AG08396 (cell line): ENCODE measurements around the gene RASGRF2.

Source experiments
- DNase-seq: peaks from one replicate; pipeline ENCODE4 v3.0.0; 2012; ENCODE audit warnings: low spot score, mixed read lengths

The RASGRF2 gene

GRCh38 chr5:81209386-81209785 lies 249.2 kb downstream of the RASGRF2 start:
- DNase-seq, result no peak

DNA sequence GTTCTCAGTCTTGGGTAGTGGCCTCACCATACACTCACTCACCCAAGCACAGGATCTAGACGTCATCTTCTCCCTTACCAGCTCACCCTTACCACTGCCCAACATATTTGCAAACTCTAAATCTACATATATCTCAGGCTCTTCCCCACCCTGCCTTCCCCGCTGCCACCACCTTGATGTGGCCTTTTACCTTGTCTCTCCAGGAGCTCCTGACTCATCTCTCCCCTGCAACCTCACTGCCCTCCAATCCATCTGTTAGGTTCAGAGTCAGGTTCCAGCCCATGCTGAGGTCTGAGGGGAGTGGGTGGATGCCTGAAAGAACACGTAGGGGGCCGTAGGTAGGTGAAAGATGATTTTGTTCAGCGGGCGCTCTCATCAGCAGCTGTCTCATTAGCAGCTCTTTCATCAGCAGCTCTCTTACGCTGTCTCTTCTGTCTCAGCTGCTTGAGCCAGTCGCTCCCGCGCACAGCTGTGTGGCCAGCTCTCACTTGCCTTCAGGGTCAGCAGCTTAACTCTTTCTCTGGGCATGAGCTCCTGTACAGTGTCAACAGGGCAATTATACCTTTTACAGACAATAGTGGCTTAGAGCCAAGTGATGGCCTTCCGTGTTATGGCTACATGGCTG lies 249.8 kb downstream of the RASGRF2 start:
- no peak for DNase-seq

- DNase-seq, result no peak
Measured at GRCh38 chr5:81212211-81212751, 252.1 kb downstream of the RASGRF2 start.

- no peak for DNase-seq
Measured at GRCh38 chr5:81213070-81213469, 252.9 kb downstream of the RASGRF2 start.

GRCh38 chr5:81214848-81215247 lies 254.7 kb downstream of the RASGRF2 start:
- no peak for DNase-seq

GRCh38 chr5:81216152-81216551 lies 256.0 kb downstream of the RASGRF2 start:
- DNase-seq, result no peak

GRCh38 chr5:81219389-81219788 lies 259.2 kb downstream of the RASGRF2 start:
- DNase-seq, result no peak

DNA sequence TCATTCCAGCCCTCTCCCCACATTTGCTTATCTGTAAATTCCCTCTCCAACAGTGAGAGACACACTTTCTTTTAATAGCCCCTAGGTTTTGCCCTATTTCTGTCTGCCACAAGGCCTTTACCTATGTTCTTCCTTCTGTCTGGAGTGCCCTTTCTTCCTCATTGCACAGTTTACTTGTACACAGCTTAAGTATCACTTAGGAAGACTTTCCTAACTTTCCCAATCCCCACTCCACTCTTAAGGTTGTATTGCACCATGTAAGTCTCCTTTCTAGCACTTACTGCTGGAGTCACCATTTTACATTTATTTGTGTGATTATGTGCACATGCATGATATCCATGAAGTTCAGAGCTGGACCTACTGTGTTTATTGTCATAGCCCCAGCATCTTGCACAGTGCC lies 262.1 kb downstream of the RASGRF2 start:
- DNase-seq, result no peak

GRCh38 chr5:81225463-81225862 lies 265.3 kb downstream of the RASGRF2 start:
- DNase-seq, result no peak

- DNase-seq, result no peak
Measured at GRCh38 chr5:81226286-81226685, 266.1 kb downstream of the RASGRF2 start.

DNA sequence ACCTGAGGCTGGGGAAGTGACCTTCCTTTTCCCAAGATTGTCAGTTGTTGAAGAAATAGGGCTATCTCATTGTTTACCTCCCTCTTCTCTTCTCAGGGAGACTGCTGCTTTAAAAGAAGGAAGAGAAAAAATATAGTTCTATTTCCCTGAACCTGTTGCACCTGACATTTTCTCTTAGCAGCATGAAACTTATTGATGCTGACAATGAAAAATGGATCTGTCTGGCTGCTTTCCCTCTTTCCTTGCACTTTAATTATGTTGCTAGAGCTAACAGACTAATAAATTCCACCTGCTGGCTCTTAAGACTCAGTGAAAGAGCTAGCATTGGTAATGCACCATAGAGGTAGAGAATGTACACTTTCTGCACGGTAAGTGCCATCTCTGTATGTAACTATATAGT lies 266.8 kb downstream of the RASGRF2 start:
- no peak for DNase-seq

GRCh38 chr5:81228084-81228483 lies 267.9 kb downstream of the RASGRF2 start:
- no peak for DNase-seq

- no peak for DNase-seq
Measured at GRCh38 chr5:81230416-81230815, 270.3 kb downstream of the RASGRF2 start.

- DNase-seq, result peak; percentile 81
Measured at GRCh38 chr5:81232464-81233079, 272.4 kb downstream of the RASGRF2 start.

- DNase-seq, result peak; percentile 59
Measured at GRCh38 chr5:81233080-81233634, 273.0 kb downstream of the RASGRF2 start, which contains the start of gene CKMT2. TSS of gene CKMT2 (plus strand) at chr5:81233322. CDS start at chr5:81251133, 17,811 bp downstream.

DNA sequence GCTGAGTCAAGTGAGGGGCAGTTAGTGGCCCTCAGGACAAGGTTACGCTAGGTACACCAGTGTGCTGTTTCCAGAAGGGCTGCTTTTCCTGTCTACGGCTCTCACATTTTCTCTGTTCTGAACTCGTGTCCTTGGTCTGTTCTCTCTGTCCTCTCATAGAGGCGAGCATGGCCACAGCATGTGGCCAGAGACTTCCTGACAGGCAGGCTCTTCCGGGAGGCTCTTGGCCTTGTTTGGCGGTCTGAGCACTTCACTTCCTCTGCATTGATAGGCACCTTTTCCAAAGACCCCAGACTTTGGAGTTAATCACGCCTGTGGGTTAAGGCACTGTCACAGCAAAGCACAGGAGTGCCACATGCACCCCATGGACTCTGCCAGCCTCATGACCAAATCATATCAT lies 274.1 kb downstream of the RASGRF2 start:
- DNase-seq, result no peak

GRCh38 chr5:81234801-81235200 lies 274.6 kb downstream of the RASGRF2 start:
- DNase-seq, result no peak

DNA sequence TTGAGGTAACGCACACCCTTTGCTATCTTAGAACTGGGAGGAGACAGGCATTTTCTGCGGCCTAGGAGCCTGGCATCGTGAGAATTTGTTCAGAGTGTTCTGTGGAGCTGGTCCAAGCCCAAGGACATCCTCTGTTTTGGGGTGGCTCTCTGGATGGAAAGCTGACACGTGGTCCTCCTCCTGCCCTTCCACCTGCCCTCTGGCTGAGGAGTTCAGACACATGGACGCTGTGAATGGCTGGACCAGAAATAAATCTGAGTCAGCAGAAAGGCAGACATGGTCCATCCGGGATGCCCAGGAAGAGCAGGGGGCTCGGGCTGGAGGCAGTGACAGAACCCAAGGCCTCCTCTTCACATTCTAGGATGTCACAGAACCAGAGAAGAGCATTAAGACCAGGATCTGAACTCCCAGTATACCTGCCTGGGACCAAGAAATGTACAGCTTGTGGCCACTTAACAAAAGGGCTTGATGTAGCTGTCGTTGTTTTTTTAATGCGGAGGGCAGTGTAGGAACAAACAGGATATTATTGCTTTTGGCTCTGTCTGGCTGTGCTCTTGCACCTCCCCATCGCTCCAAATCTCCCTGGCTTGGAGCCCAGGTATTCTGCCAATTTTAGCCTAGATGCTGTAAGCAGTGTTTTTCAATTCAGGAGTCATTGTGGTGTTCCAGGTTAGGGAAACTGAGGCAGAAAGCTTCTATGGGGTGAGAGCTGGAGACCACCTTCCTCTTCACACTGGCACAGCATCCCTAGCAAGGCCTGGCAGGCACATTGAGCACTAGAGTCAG lies 275.3 kb downstream of the RASGRF2 start:
- DNase-seq, result no peak

DNA sequence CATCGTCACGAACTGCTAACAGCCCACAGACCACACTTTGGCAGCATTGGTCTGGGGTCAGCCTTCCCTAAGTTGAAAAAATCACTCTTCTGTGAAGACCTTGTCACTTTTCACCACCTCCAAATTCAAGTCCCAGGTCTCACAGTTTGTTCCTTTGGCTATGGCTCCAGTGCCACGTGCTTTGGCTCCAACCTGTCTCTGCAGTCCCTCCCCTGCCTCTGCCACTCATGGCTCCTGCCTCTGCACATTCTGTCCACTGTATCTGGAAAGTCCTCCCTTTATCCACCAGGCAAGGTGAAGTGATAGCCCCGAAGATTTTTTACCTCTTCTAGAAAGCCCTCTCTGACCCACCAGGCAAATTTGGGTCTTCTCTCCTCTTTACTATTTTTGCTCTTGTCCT lies 278.3 kb downstream of the RASGRF2 start:
- DNase-seq, result no peak

- DNase-seq, result no peak
Measured at GRCh38 chr5:81239613-81240012, 279.4 kb downstream of the RASGRF2 start.

DNA sequence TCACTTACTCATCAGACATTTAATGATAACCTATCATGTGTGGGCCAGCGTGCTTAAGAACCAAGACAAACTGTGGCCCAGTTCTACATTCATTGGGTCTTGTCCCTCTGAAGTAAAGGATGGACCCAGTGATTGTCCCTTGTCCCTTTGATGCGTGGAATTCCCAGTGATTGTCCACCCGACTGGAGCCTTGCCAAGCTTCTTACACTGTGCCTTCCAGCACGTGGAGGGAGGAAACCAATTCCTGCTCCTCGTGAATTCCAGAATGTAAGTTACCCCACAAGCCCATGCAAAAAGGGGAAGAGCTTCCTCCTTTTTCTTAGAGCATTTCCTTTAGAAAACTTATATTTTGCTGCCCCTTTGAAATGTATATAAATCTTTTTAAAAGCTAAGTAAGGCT lies 280.8 kb downstream of the RASGRF2 start:
- DNase-seq, result no peak

DNA sequence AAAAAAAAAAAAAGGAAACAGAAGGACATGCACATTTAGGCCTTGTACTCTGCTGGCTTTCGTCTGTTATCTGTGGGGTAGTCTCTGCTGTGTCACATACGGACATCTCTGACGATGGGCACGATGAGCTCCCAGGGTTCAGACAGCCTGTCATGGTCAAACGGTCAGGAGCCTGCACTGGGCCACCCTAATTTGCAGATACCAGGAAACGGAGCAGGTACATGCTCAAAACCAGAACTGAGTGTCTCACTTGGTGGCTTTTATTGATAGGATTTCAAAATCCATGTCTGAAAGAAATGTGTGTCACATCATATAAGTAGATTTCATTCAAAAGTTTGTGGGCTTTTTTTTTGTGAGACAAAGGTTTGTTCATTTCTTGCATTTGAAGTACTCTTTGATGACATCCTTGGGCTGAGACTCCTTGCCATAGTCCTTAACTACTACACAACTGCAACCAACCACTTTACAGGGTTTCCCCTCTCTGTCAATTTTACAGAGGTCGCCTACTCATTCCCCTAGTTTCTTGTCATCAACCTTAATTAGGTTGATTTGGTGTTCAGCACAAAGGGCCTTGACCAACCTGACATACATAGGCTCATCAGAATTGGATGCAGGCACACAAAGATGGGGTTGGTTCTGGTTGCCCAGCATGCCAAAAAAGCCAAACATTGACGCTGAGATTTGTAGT lies 281.9 kb downstream of the RASGRF2 start:
- no peak for DNase-seq
